Omental fat pad (tissue), 4 donors: ENCODE measurements around the gene NOP56. TPM values are rescaled to one million over a fixed set of nuclear protein-coding genes. Genes with fewer than 3 reads are reported as not detected.
"Not testable (repeated sequence)": the region's sequence is repeated elsewhere in the genome, so short reads cannot be mapped to it uniquely, and the experiment has no call there.

Source experiments
- ATAC-seq: fragments of 150-250 bp; one replicate; pipeline ENCODE4 v1.9.1; 2016; ENCODE audit warnings: mild to moderate bottlenecking, moderate library complexity; ENCODE audit not compliant: low FRiP score
- DNase-seq: peaks from one replicate; pipeline ENCODE4 v3.0.0-alpha.2; 2019; ENCODE audit warnings: low spot score
- CTCF ChIP-seq, 3 donors: fragments of 450-650 bp; IDR thresholded peaks; one replicate each; pipeline ENCODE4 v1.5.1; 2016 to 2017; ENCODE audit warnings: antibody characterized with exemption in 3 of 3, mild to moderate bottlenecking in 3 of 3, moderate library complexity in 2 of 3
- total RNA-seq, 4 donors: library from RNA; depleted of rRNA; stranded (reverse); fragments of >200 nt; gene quantifications; one replicate each; pipeline ENCODE4 v1.1.0, GENCODE V29; 2016

Gene NOP56
- total RNA-seq, 4 donors from 2014 or later = 77.3 to 463 (median 96.6) TPM

GRCh38 chr20:2680046-2680445 is 27.6 kb downstream of the NOP56 start:
- ATAC-seq (no peak), DNase-seq (no peak)
- TF ChIP-seq CTCF (IDR thresholded peaks at IDR 0.05) = no peak

DNA sequence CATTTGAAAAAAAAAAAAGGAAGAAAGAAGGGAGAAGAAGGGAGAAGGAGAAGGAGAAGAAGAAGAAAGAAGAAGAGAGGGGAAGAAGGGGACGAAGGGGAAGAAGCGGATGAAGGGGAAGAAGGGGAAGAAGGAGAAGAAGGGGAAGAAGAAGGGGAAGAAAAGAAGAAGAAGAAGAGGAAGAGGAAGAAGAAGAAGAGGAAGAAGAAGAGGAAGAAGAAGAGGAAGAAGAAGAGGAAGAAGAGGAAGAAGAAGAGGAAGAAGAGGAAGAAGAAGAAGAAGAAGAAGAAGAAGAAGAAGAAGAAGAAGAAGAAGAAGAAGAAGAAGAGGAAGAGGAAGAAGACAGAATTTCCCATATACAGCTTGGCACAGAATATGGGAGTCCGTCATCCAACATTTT is 29.6 kb downstream of the NOP56 start:
- not testable (repeated sequence) for DNase-seq, ATAC-seq

DNA sequence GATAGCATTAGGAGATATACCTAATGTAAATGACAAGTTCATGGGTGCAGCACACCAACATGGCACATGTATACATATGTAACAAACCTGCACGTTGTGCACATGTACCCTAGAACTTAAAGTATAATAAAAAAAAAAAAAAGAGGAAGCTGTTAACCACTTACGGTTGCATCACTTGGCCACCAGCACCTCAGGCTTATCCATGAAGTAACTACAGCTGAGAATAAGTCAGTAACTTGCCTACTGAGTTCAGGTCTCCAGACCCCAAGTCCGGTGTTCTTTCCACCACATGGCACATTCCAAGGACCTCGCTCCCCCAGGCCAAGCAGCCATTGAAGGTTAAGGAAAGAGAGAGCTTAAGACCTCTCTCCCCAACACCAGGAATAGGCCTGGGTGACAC is 32.4 kb downstream of the NOP56 start:
- ATAC-seq, DNase-seq: not testable (repeated sequence)

- ATAC-seq (no peak), DNase-seq (no peak)
- no peak for TF ChIP-seq CTCF (IDR thresholded peaks at IDR 0.05)
Measured at GRCh38 chr20:2687514-2687913, 35.1 kb downstream of the NOP56 start.

DNA sequence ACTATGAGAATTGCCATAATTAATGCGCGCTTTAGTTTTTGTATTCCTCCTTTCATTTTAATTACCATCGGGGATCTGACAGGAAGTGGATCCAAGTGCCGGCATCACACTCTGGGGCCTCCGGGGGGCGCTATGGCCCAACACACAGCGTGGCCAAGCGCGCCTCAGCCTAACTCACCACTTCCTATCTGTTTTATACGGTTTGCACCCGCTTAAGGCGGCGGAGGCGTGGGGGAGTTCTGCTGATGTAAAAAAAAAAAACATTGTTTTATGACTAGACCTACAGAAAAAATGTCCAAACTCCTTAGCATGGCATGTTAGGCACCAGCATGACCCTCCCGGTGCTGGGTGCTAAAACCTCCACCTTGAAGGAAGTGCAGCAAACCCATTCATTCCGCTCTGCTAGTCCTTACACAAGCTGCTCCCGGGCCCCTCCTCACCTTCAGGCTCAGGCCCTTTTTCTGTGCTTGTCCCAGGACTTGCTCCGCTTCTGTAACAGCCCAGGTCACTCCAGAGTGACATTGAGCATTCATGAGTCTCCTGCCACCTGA is 35.7 kb downstream of the NOP56 start:
- TF ChIP-seq CTCF (IDR thresholded peaks at IDR 0.05) = no peak
- DNase-seq (no peak), ATAC-seq (no peak)

DNA sequence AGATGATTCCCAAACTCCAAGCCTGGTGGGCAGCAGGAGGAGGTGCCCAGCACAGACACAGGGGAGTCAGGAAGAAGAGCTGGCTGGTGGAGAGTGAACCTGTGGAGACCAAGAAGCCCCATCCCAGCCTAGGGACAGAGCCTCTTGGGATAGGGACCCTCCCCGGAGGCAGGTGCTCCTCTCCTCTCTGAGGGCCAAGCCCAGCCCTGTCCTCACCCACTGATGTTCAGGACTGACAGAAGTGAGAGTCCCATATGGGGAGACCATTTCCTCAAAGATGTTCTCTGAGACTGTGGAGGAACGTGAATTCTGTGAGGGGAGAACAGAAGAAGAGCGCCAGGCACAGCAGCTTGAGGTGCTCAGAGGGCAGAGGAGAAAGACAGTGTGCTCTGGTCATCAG is 37.8 kb downstream of the NOP56 start:
- TF ChIP-seq CTCF (IDR thresholded peaks at IDR 0.05) = no peak
- DNase-seq (no peak), ATAC-seq (no peak)

- DNase-seq (no peak), ATAC-seq (no peak)
- TF ChIP-seq CTCF (IDR thresholded peaks at IDR 0.05) = no peak
Measured at GRCh38 chr20:2690718-2691117, 38.3 kb downstream of the NOP56 start.

GRCh38 chr20:2691127-2691526 is 38.7 kb downstream of the NOP56 start:
- ATAC-seq = no peak
- DNase-seq = no peak
- TF ChIP-seq CTCF (IDR thresholded peaks at IDR 0.05) = no peak
